Karpas-422 (cell line): ENCODE measurements around the gene TMEM200B. TPM values are rescaled to one million over a fixed set of nuclear protein-coding genes. Genes with fewer than 3 reads are reported as not detected.
A peak's percentile ranks its signal among the peaks of the same experiment; 100 is the strongest.

ENCODE experiments used
- DNase-seq: peaks from one replicate; pipeline ENCODE4 v3.0.0-alpha.2; 2015
- H2AFZ ChIP-seq: fragments of 200-600 bp; sonication (generic); 2 replicates; pipeline ENCODE4 v1.6.1; 2014; ENCODE audit warnings: antibody characterized with exemption, low read length, mixed read lengths
- H3K27ac ChIP-seq: fragments of 200-600 bp; sonication (generic); 2 replicates; pipeline ENCODE4 v1.5.1; 2014; ENCODE audit warnings: mild to moderate bottlenecking, low read length, moderate library complexity
- H3K27me3 ChIP-seq: fragments of 200-600 bp; sonication (generic); 2 replicates; pipeline ENCODE4 v1.6.1; 2014; ENCODE audit warnings: low read length, mixed read lengths
- H3K36me3 ChIP-seq: fragments of 200-600 bp; sonication (generic); 2 replicates; pipeline ENCODE4 v1.6.1; 2014; ENCODE audit warnings: low read length, mixed read lengths; ENCODE audit not compliant: insufficient read depth
- H3K4me1 ChIP-seq: fragments of 200-600 bp; sonication (generic); 2 replicates; pipeline ENCODE4 v1.6.1; 2014; ENCODE audit warnings: mild to moderate bottlenecking, low read length, mixed read lengths
- H3K4me2 ChIP-seq: fragments of 200-600 bp; sonication (generic); 2 replicates; pipeline ENCODE4 v1.6.1; 2014; ENCODE audit warnings: low read length, low read depth, mild to moderate bottlenecking; ENCODE audit not compliant: poor library complexity, severe bottlenecking
- H3K4me3 ChIP-seq: fragments of 200-600 bp; sonication (generic); 2 replicates; pipeline ENCODE4 v1.5.1; 2014; ENCODE audit warnings: mild to moderate bottlenecking, antibody characterized with exemption, low read length, mixed read lengths
- H3K79me2 ChIP-seq: fragments of 200-600 bp; sonication (generic); 2 replicates; pipeline ENCODE4 v1.6.1; 2014; ENCODE audit warnings: mild to moderate bottlenecking, low read length, mixed read lengths
- H3K9ac ChIP-seq: fragments of 200-600 bp; sonication (generic); 2 replicates; pipeline ENCODE4 v1.6.0; 2014; ENCODE audit warnings: low read length
- H3K9me2 ChIP-seq: fragments of 200-600 bp; sonication (generic), shearing (Covaris generic); replicated peaks from 2 replicates; pipeline ENCODE4 v1.6.0; 2014; ENCODE audit warnings: mild to moderate bottlenecking, low read length, moderate library complexity; ENCODE audit not compliant: insufficient read depth
- H3K9me3 ChIP-seq: fragments of 300-700, 200-600 bp; sonication (generic); 2 replicates; pipeline ENCODE4 v1.6.1; 2014; ENCODE audit warnings: low read length, mixed read lengths
- H4K20me1 ChIP-seq: fragments of 200-600 bp; sonication (generic); 2 replicates; pipeline ENCODE4 v1.6.1; 2014; ENCODE audit warnings: mild to moderate bottlenecking, antibody characterized with exemption, low read length, low read depth; ENCODE audit not compliant: insufficient read depth
- total RNA-seq: library from RNA; depleted of rRNA; stranded (reverse); fragments of >200 nt; shearing (Covaris generic); gene quantifications from 2 replicates; pipeline ENCODE4 v1.2.3, GENCODE V29; 2014; ENCODE audit warnings: low replicate concordance; rRNA removed

The TMEM200B gene
- total RNA-seq = not detected in 2 replicates

GRCh38 chr1:29123887-29124365 lies at the start of gene TMEM200B:
TMEM200B (minus strand) TSS chr1:29123903; CDS start chr1:29121828, 2,075 bp downstream.
- no peaks in the 10 kb centered on the region for H3K27me3 ChIP-seq
- no peaks in the 10 kb centered on the region for H3K9me2 ChIP-seq
- H3K27ac ChIP-seq = no peak within 1 kb of the TSS
- H3K9me3 ChIP-seq = no peaks in the 10 kb centered on the region
- no peaks in the 10 kb centered on the region for H3K79me2 ChIP-seq
- H3K4me1 ChIP-seq = peaks cover 7% of the 10 kb centered on the region
- H3K4me2 ChIP-seq = peak within 1 kb of the TSS; percentile 88
- no peaks in the 10 kb centered on the region for H3K36me3 ChIP-seq
- H3K9ac ChIP-seq = peak within 1 kb of the TSS; percentile 72
- peak within 1 kb of the TSS; percentile 94 for H2AFZ ChIP-seq
- DNase-seq = no peak
- no peaks in the 10 kb centered on the region for H4K20me1 ChIP-seq
- peak within 1 kb of the TSS; percentile 73 for H3K4me3 ChIP-seq

- Histone ChIP-seq H3K27ac (no peak overlapping the region), H3K4me3 (no peak overlapping the region), H2AFZ (no peak overlapping the region), H3K36me3 (peaks cover 34% of the 10 kb centered on the region), H3K27me3 (no peaks in the 10 kb centered on the region), H3K9ac (no peak overlapping the region), H3K9me3 (no peaks in the 10 kb centered on the region), H3K4me2 (no peak overlapping the region), H4K20me1 (peaks cover 58% of the 10 kb centered on the region), H3K79me2 (peaks cover 98% of the 10 kb centered on the region), H3K4me1 (peaks cover 24% of the 10 kb centered on the region), H3K9me2 (no peaks in the 10 kb centered on the region)
- DNase-seq = no peak
These were observed 48.8 kb upstream of the TMEM200B start for GRCh38 chr1:29172415-29172939.

- Histone ChIP-seq H3K4me2 (peak overlapping the region; percentile 6), H3K9me3 (no peaks in the 10 kb centered on the region), H3K36me3 (peaks cover 32% of the 10 kb centered on the region), H3K9me2 (no peaks in the 10 kb centered on the region), H3K9ac (no peak overlapping the region), H3K27me3 (no peaks in the 10 kb centered on the region), H4K20me1 (peaks cover 58% of the 10 kb centered on the region), H2AFZ (no peak overlapping the region), H3K79me2 (peaks cover 98% of the 10 kb centered on the region), H3K27ac (no peak overlapping the region), H3K4me1 (peaks cover 24% of the 10 kb centered on the region), H3K4me3 (no peak overlapping the region)
- DNase-seq = no peak
These were observed 47.8 kb upstream of the TMEM200B start for GRCh38 chr1:29171521-29171920.

- Histone ChIP-seq H3K9me2 (no peaks in the 10 kb centered on the region), H3K27ac (no peak overlapping the region), H3K27me3 (no peaks in the 10 kb centered on the region), H3K9me3 (no peaks in the 10 kb centered on the region), H4K20me1 (peaks cover 56% of the 10 kb centered on the region), H3K9ac (no peak overlapping the region), H2AFZ (no peak overlapping the region), H3K4me1 (peaks cover 24% of the 10 kb centered on the region), H3K4me2 (peak overlapping the region; percentile 6), H3K36me3 (peaks cover 36% of the 10 kb centered on the region), H3K79me2 (peaks cover 98% of the 10 kb centered on the region), H3K4me3 (no peak overlapping the region)
- no peak for DNase-seq
These were observed 47.4 kb upstream of the TMEM200B start for GRCh38 chr1:29171089-29171488.

GRCh38 chr1:29169976-29170375 lies 46.3 kb upstream of the TMEM200B start:
- Histone ChIP-seq H3K9me3 (no peaks in the 10 kb centered on the region), H3K4me2 (no peak overlapping the region), H3K4me3 (no peak overlapping the region), H3K4me1 (peaks cover 24% of the 10 kb centered on the region), H3K9me2 (no peaks in the 10 kb centered on the region), H3K36me3 (peaks cover 48% of the 10 kb centered on the region), H3K27me3 (no peaks in the 10 kb centered on the region), H3K27ac (no peak overlapping the region), H2AFZ (no peak overlapping the region), H3K9ac (no peak overlapping the region), H4K20me1 (peaks cover 56% of the 10 kb centered on the region), H3K79me2 (peaks cover 100% of the 10 kb centered on the region)
- no peak for DNase-seq

- H3K27ac ChIP-seq = no peak overlapping the region
- no peak overlapping the region for H3K4me3 ChIP-seq
- peaks cover 100% of the 10 kb centered on the region for H3K79me2 ChIP-seq
- H3K4me1 ChIP-seq = peaks cover 24% of the 10 kb centered on the region
- H2AFZ ChIP-seq = no peak overlapping the region
- no peak overlapping the region for H3K9ac ChIP-seq
- H3K27me3 ChIP-seq = no peaks in the 10 kb centered on the region
- no peaks in the 10 kb centered on the region for H3K9me2 ChIP-seq
- DNase-seq = no peak
- H4K20me1 ChIP-seq = peaks cover 71% of the 10 kb centered on the region
- H3K4me2 ChIP-seq = no peak overlapping the region
- H3K9me3 ChIP-seq = no peaks in the 10 kb centered on the region
- H3K36me3 ChIP-seq = peaks cover 68% of the 10 kb centered on the region
These were observed 44.2 kb upstream of the TMEM200B start for GRCh38 chr1:29167904-29168303.

- H2AFZ ChIP-seq = no peak overlapping the region
- peaks cover 10% of the 10 kb centered on the region for H3K4me1 ChIP-seq
- no peak overlapping the region for H3K4me3 ChIP-seq
- H3K9ac ChIP-seq = no peak overlapping the region
- H3K27me3 ChIP-seq = no peaks in the 10 kb centered on the region
- no peak overlapping the region for H3K4me2 ChIP-seq
- no peaks in the 10 kb centered on the region for H3K9me2 ChIP-seq
- H3K36me3 ChIP-seq = peaks cover 69% of the 10 kb centered on the region
- DNase-seq = no peak
- no peak overlapping the region for H3K27ac ChIP-seq
- H4K20me1 ChIP-seq = peaks cover 59% of the 10 kb centered on the region
- H3K9me3 ChIP-seq = no peaks in the 10 kb centered on the region
- H3K79me2 ChIP-seq = peaks cover 98% of the 10 kb centered on the region
These were observed 42.7 kb upstream of the TMEM200B start for GRCh38 chr1:29166291-29166878.

GRCh38 chr1:29164588-29164987 lies 40.9 kb upstream of the TMEM200B start:
- no peaks in the 10 kb centered on the region for H3K9me3 ChIP-seq
- no peak for DNase-seq
- no peak overlapping the region for H3K9ac ChIP-seq
- no peak overlapping the region for H3K4me3 ChIP-seq
- no peaks in the 10 kb centered on the region for H3K27me3 ChIP-seq
- H3K4me1 ChIP-seq = no peaks in the 10 kb centered on the region
- H3K36me3 ChIP-seq = peaks cover 75% of the 10 kb centered on the region
- no peak overlapping the region for H2AFZ ChIP-seq
- H3K27ac ChIP-seq = no peak overlapping the region
- peaks cover 43% of the 10 kb centered on the region for H4K20me1 ChIP-seq
- H3K4me2 ChIP-seq = no peak overlapping the region
- H3K79me2 ChIP-seq = peaks cover 97% of the 10 kb centered on the region
- H3K9me2 ChIP-seq = no peaks in the 10 kb centered on the region
